Measurements from ENCODE around the gene MRPS23. TPM values are rescaled to one million over a fixed set of nuclear protein-coding genes. Genes with fewer than 3 reads are reported as not detected.
A peak's percentile ranks its signal among the peaks of the same experiment; 100 is the strongest.

Gene MRPS23
- total and polyA plus RNA-seq, 8 donors, result 5.8 to 25.4 (median 15.2) TPM

GRCh38 chr17:57894848-57895247 is 45.0 kb upstream of the MRPS23 start:
- H3K27me3 ChIP-seq, result no peaks in the 10 kb centered on the region
- H3K27ac ChIP-seq, result peak overlapping the region; percentile 85 to 96 (median 95)
- DNase-seq, result no peak
- no peaks in the 10 kb centered on the region for H3K36me3 ChIP-seq
- no peak for TF ChIP-seq CTCF (IDR thresholded peaks at IDR 0.05)
- WGBS, 2 donors, result 23 to 28% methylated on average over 1 of the region's 1 CpG
- no peaks in the 10 kb centered on the region for H3K9me3 ChIP-seq
- no peak for ATAC-seq
- H3K4me1 ChIP-seq, result peaks cover 68 to 77% (median 76%) of the 10 kb centered on the region in 3 donors
- H3K4me3 ChIP-seq, result peak overlapping the region in 1 of 4 donors; percentile 9
- no peak for FAIRE-seq
- intact Hi-C loops (cut with DNase I), result loop anchor here in 1 of 3 donors (10.0 kb wide), 1 partner anchor 60 kb away; the partner anchor contains the start of gene CUEDC1

GRCh38 chr17:57892820-57893595 is 43.2 kb upstream of the MRPS23 start:
- TF ChIP-seq CTCF (IDR thresholded peaks at IDR 0.05), result no peak
- Histone ChIP-seq H3K27me3 (no peaks in the 10 kb centered on the region), H3K4me1 (peaks cover 62 to 68% (median 66%) of the 10 kb centered on the region in 3 donors), H3K36me3 (no peaks in the 10 kb centered on the region), H3K9me3 (no peaks in the 10 kb centered on the region), H3K4me3 (peak overlapping the region in 3 of 4 donors; percentile 5 to 33 (median 32)), H3K27ac (peak overlapping the region; percentile 85 to 96 (median 95))
- ATAC-seq (peak; percentile 72 to 84 (median 76)), FAIRE-seq (peak; percentile 34), DNase-seq (peak; percentile 81 to 95 (median 91))
- intact Hi-C loops (cut with DNase I), result loop anchor here in 1 of 3 donors (10.0 kb wide), 1 partner anchor 62 kb away; the partner anchor contains the start of gene CUEDC1
- 7 to 14% methylated on average over 16 of the region's 16 CpGs for WGBS, 2 donors

GRCh38 chr17:57892146-57892819 is 42.4 kb upstream of the MRPS23 start:
- Histone ChIP-seq H3K4me1 (peaks cover 62 to 68% (median 66%) of the 10 kb centered on the region in 3 donors), H3K36me3 (no peaks in the 10 kb centered on the region), H3K4me3 (no peak overlapping the region), H3K27me3 (no peaks in the 10 kb centered on the region), H3K27ac (peak overlapping the region; percentile 85 to 96 (median 95)), H3K9me3 (no peaks in the 10 kb centered on the region)
- intact Hi-C loops (cut with DNase I), result loop anchor here in 1 of 3 donors (10.0 kb wide), 1 partner anchor 63 kb away; the partner anchor contains the start of gene CUEDC1
- peak; percentile 42 to 72 (median 64) for ATAC-seq
- TF ChIP-seq CTCF (IDR thresholded peaks at IDR 0.05), result peak; percentile 89 to 98 (median 95)
- DNase-seq, result peak; percentile 82 to 96 (median 93)
- 28 to 34% methylated on average over 6 of the region's 6 CpGs for WGBS, 2 donors
- no peak for FAIRE-seq

- ATAC-seq, result peak in 1 of 4 donors; percentile 2
- WGBS, 2 donors, result 57 to 66% methylated on average over 4 of the region's 4 CpGs
- peaks cover 61 to 65% (median 64%) of the 10 kb centered on the region in 3 donors for H3K4me1 ChIP-seq
- TF ChIP-seq CTCF (IDR thresholded peaks at IDR 0.05), result no peak
- peak overlapping the region; percentile 77 to 96 (median 95) for H3K27ac ChIP-seq
- no peak for FAIRE-seq
- no peaks in the 10 kb centered on the region for H3K9me3 ChIP-seq
- no peak for DNase-seq
- no peaks in the 10 kb centered on the region for H3K27me3 ChIP-seq
- no peaks in the 10 kb centered on the region for H3K36me3 ChIP-seq
- intact Hi-C loops (cut with DNase I), result loop anchor here in 1 of 3 donors (10.0 kb wide), 1 partner anchor 64 kb away; the partner anchor contains the start of gene CUEDC1
- no peak overlapping the region for H3K4me3 ChIP-seq
These were observed 41.0 kb upstream of the MRPS23 start for GRCh38 chr17:57890857-57891232.

All from pancreas (tissue), 10 donors.